GM19397 (cell line): Measurements from ENCODE around the gene POLE4.

Experiments used
- ATAC-seq: cut with Tn5 transposase; IDR thresholded peaks from one replicate; pipeline ENCODE4 v1.9.1; 2021; ENCODE audit warnings: mild to moderate bottlenecking, moderate library complexity; ENCODE audit not compliant: unreplicated experiment

POLE4 gene

GRCh38 chr2:74985978-74986609 lies 27.7 kb downstream of the POLE4 start:
- no peak for ATAC-seq

DNA sequence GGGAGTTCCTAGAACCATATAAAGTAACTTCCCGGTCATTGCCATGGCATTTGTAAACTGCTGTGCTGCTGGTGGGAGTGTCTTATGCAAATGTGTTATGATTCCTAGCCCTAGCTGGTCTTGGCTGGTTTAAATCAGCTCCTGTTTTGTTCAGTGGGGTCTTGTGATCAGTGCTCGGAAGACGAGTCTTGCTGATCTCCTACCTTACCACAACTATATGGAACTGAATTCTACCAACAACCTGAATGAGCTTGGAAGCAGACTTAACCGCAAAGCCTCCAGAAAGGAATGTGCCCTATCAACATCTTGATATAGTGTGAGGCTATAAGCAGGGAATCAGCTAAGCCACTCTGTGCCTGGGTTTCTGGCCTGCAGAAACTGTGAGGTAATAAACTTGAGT lies 33.5 kb downstream of the POLE4 start:
- no peak for ATAC-seq

- ATAC-seq = no peak
Measured at GRCh38 chr2:74999468-74999867, 41.0 kb downstream of the POLE4 start.

- ATAC-seq = no peak
Measured at GRCh38 chr2:75002007-75002406, 43.6 kb downstream of the POLE4 start.

GRCh38 chr2:75003276-75003675 lies 44.8 kb downstream of the POLE4 start:
- no peak for ATAC-seq

- ATAC-seq = no peak
Measured at GRCh38 chr2:75003773-75004172, 45.3 kb downstream of the POLE4 start.

DNA sequence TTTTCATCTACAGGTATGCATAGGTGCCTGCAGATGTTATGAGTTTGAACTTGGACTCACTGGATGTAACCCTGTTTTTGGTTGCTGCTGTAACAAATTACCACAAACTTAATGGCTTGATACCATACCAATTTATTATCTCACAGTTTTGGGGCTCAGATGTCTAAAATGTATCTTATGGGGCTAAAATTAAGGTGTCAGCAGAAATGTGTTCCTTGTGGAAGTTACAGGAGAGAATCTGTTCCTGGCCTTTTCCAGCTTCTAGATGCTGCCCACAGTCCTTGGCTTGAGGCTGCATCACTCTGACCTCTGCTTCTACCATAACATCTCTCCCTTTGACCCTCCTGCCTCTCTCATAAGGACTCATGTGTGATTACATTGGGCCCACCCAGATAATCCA lies 47.6 kb downstream of the POLE4 start:
- ATAC-seq = no peak

DNA sequence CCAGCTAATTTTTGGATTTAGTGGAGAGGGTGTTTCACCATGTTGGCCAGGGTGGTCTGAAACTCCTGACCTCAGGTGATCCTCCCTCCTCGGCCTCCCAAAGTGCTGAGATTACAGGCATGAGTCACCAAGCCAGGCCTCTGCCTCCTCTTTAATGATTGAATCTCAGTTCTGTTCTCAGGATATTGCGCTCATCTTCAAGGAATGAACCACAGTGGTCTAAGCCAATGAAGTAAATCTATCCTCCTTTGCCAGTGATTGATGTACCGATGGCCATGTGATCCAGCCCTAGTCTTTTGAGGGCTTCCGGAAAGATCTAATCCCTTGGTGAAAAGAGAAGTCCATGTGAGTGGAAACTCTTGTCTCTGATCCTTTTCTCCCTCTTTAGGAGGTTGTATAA lies 48.6 kb downstream of the POLE4 start:
- no peak for ATAC-seq

DNA sequence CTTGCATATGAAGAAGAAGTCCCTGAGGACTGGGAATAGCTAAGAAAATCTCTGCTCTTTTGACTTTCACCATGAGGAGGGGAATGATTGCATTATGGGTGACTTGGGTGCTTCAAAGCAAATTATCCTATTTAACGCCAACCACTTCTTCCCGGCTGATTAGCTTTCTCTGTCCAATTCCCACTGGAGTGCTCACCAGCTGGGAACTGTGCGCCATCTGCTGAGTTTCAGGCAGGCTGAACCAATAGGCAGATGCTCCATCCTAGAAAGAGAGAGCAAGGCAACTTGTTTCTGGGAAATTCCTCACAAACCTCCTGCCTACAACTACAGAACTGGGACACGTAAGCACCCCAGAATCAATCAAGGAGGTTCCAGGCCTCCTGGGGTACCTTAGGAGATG lies 49.4 kb downstream of the POLE4 start:
- no peak for ATAC-seq

- no peak for ATAC-seq
Measured at GRCh38 chr2:75010571-75010970, 52.1 kb downstream of the POLE4 start.

DNA sequence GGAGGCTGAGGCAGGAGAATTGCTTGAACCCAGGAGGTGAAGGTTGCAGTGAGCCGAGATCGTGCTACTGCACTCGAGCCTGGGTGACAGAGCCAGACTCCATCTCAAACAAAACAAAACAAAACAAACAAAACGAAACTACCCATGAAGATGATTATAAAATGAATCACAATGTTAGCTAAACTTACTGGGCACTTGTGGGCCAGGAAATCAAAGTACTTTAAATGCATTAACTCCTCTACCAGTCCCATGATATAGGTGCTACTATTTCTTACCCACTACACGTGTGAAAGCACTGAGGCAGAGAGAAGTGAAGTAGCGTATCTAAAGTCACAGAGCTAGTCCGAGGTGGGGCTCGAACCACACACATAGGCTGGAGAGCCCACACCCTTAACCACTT lies 53.6 kb downstream of the POLE4 start:
- no peak for ATAC-seq

GRCh38 chr2:75018162-75018561 lies 59.7 kb downstream of the POLE4 start:
- ATAC-seq = no peak
